Astrocyte (in vitro differentiated cells and primary cell): ENCODE results near the gene CD27. TPM values are rescaled to one million over a fixed set of nuclear protein-coding genes. Genes with fewer than 3 reads are reported as not detected.

Experiments used
- DNase-seq: peaks from one replicate; pipeline ENCODE4 v3.0.0-alpha.2; 2010; ENCODE audit warnings: low read depth
- FAIRE-seq: peaks from 2 replicates; lab custom pipeline; 2011; peaks lifted over from hg19 to GRCh38; lab: Jason Lieb, UNC
- H2AFZ ChIP-seq: 2 replicates; pipeline ENCODE4 v1.6.0; 2012; ENCODE audit warnings: low read depth, low read length, inconsistent platforms
- H3K27ac ChIP-seq: 2 replicates; pipeline ENCODE4 v1.5.1; 2011; ENCODE audit warnings: low read depth, low read length, inconsistent platforms
- H3K27me3 ChIP-seq: 2 replicates; pipeline ENCODE4 v1.6.0; 2011; ENCODE audit warnings: low read length, inconsistent platforms; ENCODE audit not compliant: insufficient read depth
- H3K36me3 ChIP-seq: 2 replicates; pipeline ENCODE4 v1.5.1; 2011; ENCODE audit warnings: low read length, inconsistent platforms; ENCODE audit not compliant: insufficient read depth
- H3K4me1 ChIP-seq: 2 replicates; pipeline ENCODE4 v1.5.1; 2011; ENCODE audit warnings: low read length, inconsistent platforms; ENCODE audit not compliant: insufficient read depth
- H3K4me2 ChIP-seq: 2 replicates; pipeline ENCODE4 v1.6.0; 2012; ENCODE audit warnings: low read length, inconsistent platforms
- H3K4me3 ChIP-seq: 2 replicates; pipeline ENCODE4 v1.5.1; 2011; ENCODE audit warnings: low read depth, mild to moderate bottlenecking, low read length, inconsistent platforms; ENCODE audit not compliant: insufficient read depth
- H3K79me2 ChIP-seq: 2 replicates; pipeline ENCODE4 v1.6.0; 2012; ENCODE audit warnings: mild to moderate bottlenecking, low read length, inconsistent platforms; ENCODE audit not compliant: insufficient read depth
- H3K9ac ChIP-seq: 2 replicates; pipeline ENCODE4 v1.6.0; 2012; ENCODE audit warnings: mild to moderate bottlenecking, low read length, inconsistent platforms
- H3K9me3 ChIP-seq: 2 replicates; pipeline ENCODE4 v1.5.1; 2012; ENCODE audit warnings: low read depth, mild to moderate bottlenecking, low read length, inconsistent platforms; ENCODE audit not compliant: insufficient read depth
- H4K20me1 ChIP-seq: 2 replicates; pipeline ENCODE4 v1.6.0; 2012; ENCODE audit warnings: low read length, inconsistent platforms; ENCODE audit not compliant: insufficient read depth
- H3K27ac Mint-ChIP-seq: one replicate; pipeline ENCODE4 v1.8.0; 2021; ENCODE audit warnings: mild to moderate bottlenecking, mixed read lengths; ENCODE audit not compliant: unreplicated experiment
- H3K27me3 Mint-ChIP-seq: one replicate; pipeline ENCODE4 v1.8.0; 2021; ENCODE audit warnings: low read depth, mixed read lengths; ENCODE audit not compliant: unreplicated experiment
- H3K36me3 Mint-ChIP-seq: one replicate; pipeline ENCODE4 v1.8.0; 2021; ENCODE audit warnings: low read depth, mixed read lengths; ENCODE audit not compliant: unreplicated experiment
- H3K4me1 Mint-ChIP-seq: one replicate; pipeline ENCODE4 v1.8.0; 2021; ENCODE audit warnings: low read depth, mixed read lengths; ENCODE audit not compliant: unreplicated experiment
- H3K4me3 Mint-ChIP-seq: one replicate; pipeline ENCODE4 v1.8.0; 2021; ENCODE audit warnings: mild to moderate bottlenecking, moderate library complexity, mixed read lengths; ENCODE audit not compliant: unreplicated experiment
- H3K9me3 Mint-ChIP-seq: one replicate; pipeline ENCODE4 v1.8.0; 2021; ENCODE audit warnings: mild to moderate bottlenecking, mixed read lengths; ENCODE audit not compliant: unreplicated experiment
- EZH2 ChIP-seq: IDR thresholded peaks from 2 replicates; pipeline ENCODE4 v1.6.1; 2012; ENCODE audit warnings: mild to moderate bottlenecking, low read length, inconsistent platforms; ENCODE audit not compliant: insufficient read depth
- total RNA-seq: library from RNA; stranded (reverse); gene quantifications from 2 replicates; pipeline ENCODE4 v1.2.1, GENCODE V29; 2021
- TF ChIP-seq, protein P1 (sequence below): IDR thresholded peaks from 2 replicates; pipeline ENCODE4 v1.5.1; 2011; ENCODE audit warnings: low read depth, mild to moderate bottlenecking, inconsistent platforms, low read length, moderate library complexity; ENCODE audit not compliant: insufficient read depth

The CD27 gene
- total RNA-seq, 1 donor from 2014 or later = not detected

DNA sequence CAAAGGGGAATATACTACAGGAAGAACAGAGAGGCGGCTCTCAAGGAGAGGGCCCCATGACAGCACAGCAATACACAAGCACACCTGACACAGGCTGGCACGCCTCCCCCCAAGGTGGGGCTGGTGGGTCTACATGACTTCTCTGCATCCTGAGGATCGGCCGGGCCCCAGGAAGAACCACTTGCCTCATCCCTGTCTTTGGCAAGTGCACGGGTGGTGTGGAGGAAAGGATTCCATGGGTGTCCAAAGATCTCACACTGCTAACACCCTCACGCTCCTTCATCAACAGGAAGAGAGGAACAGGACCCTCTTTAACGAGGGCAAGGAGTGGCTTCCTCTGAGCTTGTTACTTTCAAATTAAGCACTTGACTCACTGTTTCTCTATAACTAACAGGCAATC, 18.5 kb downstream of the CD27 start:
- DNase-seq (no peak), FAIRE-seq (no peak)
- peaks cover 20% of the 10 kb centered on the region for H4K20me1 ChIP-seq
- H3K27ac ChIP-seq = no peak overlapping the region
- H3K79me2 ChIP-seq = peaks cover 6% of the 10 kb centered on the region
- H3K9me3 ChIP-seq = no peaks in the 10 kb centered on the region
- H3K4me2 ChIP-seq = no peak overlapping the region
- no peak overlapping the region for H2AFZ ChIP-seq
- H3K36me3 Mint-ChIP-seq = peaks cover 40% of the 10 kb centered on the region
- no peak overlapping the region for H3K4me3 ChIP-seq
- H3K9ac ChIP-seq = no peak overlapping the region
- H3K4me1 ChIP-seq = no peaks in the 10 kb centered on the region
- no peak overlapping the region for H3K27ac Mint-ChIP-seq
- peaks cover 22% of the 10 kb centered on the region for H3K36me3 ChIP-seq
- no peak overlapping the region for H3K4me3 Mint-ChIP-seq
- no peaks in the 10 kb centered on the region for H3K9me3 Mint-ChIP-seq
- no peak for TF ChIP-seq EZH2
- TF ChIP-seq, protein P1, sequence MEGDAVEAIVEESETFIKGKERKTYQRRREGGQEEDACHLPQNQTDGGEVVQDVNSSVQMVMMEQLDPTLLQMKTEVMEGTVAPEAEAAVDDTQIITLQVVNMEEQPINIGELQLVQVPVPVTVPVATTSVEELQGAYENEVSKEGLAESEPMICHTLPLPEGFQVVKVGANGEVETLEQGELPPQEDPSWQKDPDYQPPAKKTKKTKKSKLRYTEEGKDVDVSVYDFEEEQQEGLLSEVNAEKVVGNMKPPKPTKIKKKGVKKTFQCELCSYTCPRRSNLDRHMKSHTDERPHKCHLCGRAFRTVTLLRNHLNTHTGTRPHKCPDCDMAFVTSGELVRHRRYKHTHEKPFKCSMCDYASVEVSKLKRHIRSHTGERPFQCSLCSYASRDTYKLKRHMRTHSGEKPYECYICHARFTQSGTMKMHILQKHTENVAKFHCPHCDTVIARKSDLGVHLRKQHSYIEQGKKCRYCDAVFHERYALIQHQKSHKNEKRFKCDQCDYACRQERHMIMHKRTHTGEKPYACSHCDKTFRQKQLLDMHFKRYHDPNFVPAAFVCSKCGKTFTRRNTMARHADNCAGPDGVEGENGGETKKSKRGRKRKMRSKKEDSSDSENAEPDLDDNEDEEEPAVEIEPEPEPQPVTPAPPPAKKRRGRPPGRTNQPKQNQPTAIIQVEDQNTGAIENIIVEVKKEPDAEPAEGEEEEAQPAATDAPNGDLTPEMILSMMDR = no peak
- no peaks in the 10 kb centered on the region for H3K27me3 ChIP-seq
- H3K27me3 Mint-ChIP-seq = no peaks in the 10 kb centered on the region
- peaks cover 5% of the 10 kb centered on the region for H3K4me1 Mint-ChIP-seq

DNA sequence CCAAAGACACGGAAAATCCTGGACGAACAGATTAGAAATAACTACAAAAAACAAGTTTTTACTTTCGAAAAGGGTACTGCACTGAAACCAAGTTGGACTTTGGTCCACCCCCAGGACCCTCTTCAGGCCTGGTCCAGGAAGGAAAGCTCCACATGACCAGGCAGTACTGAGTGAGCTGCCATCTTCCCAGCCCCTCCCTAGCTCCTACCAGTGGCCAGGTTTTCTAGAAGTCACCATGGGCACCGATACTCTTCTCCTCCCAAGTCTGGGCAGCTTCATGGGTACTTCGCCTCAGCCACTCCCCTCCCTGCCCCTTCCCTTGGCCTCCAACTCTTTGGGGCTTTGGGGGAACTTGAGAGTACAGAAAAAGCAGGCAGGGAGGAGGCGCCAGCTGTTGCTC, 19.1 kb downstream of the CD27 start:
- peaks cover 22% of the 10 kb centered on the region for H3K36me3 ChIP-seq
- no peak for FAIRE-seq
- no peak overlapping the region for H3K27ac Mint-ChIP-seq

DNA sequence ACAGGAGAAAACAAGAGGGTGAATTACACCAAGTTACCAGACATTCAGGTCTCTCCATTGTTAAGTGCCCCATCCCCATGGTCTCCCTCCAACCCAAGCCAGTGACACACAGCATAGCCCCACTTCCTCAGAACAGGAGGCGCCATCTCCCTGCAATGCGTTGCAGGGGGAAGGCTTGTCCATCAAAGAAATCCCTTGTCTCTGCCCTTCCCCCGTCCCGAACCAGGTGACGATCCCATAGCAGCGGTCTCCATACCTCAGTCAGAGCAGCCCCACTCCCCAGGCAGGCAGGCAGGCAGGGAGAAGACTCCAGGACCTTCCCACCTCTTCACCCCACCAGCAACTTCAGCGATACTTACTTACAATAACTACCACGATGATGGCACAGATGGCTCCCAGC, 19.8 kb downstream of the CD27 start:
- H3K27ac ChIP-seq = no peak overlapping the region
- H3K36me3 Mint-ChIP-seq = peaks cover 40% of the 10 kb centered on the region
- H3K27ac Mint-ChIP-seq = no peak overlapping the region

More for the DNA sequence above, 19.1 kb downstream of the CD27 start:
- no peak overlapping the region for H3K9ac ChIP-seq
- Mint-ChIP-seq H3K4me3 (no peak overlapping the region), H3K4me1 (peaks cover 10% of the 10 kb centered on the region), H3K27me3 (no peaks in the 10 kb centered on the region), H3K36me3 (peaks cover 40% of the 10 kb centered on the region), H3K9me3 (no peaks in the 10 kb centered on the region)
- H3K4me1 ChIP-seq = peaks cover 3% of the 10 kb centered on the region
- no peak overlapping the region for H3K4me3 ChIP-seq
- H4K20me1 ChIP-seq = peaks cover 25% of the 10 kb centered on the region
- H3K4me2 ChIP-seq = no peak overlapping the region
- no peaks in the 10 kb centered on the region for H3K9me3 ChIP-seq
- DNase-seq = no peak
- TF ChIP-seq, protein P1 = no peak
- TF ChIP-seq EZH2 = no peak
- no peak overlapping the region for H3K27ac ChIP-seq
- no peaks in the 10 kb centered on the region for H3K27me3 ChIP-seq
- H3K79me2 ChIP-seq = peaks cover 11% of the 10 kb centered on the region
- H2AFZ ChIP-seq = no peak overlapping the region

More for the DNA sequence above, 19.8 kb downstream of the CD27 start:
- Histone ChIP-seq H3K27me3 (no peaks in the 10 kb centered on the region), H3K9ac (no peak overlapping the region), H3K79me2 (peaks cover 17% of the 10 kb centered on the region), H3K9me3 (no peaks in the 10 kb centered on the region), H4K20me1 (peaks cover 31% of the 10 kb centered on the region), H3K4me1 (peaks cover 10% of the 10 kb centered on the region), H3K4me3 (no peak overlapping the region), H3K36me3 (peaks cover 22% of the 10 kb centered on the region), H2AFZ (no peak overlapping the region), H3K4me2 (no peak overlapping the region)
- TF ChIP-seq, protein P1 = no peak
- TF ChIP-seq EZH2 = no peak
- Mint-ChIP-seq H3K9me3 (no peaks in the 10 kb centered on the region), H3K27me3 (no peaks in the 10 kb centered on the region), H3K4me3 (no peak overlapping the region), H3K4me1 (peaks cover 17% of the 10 kb centered on the region)
- FAIRE-seq (no peak), DNase-seq (no peak)
